ENCODE results near the gene GTF3A.

GTF3A gene

GRCh38 chr13:27401210-27401609 is 23.2 kb upstream of the GTF3A start:
- Histone ChIP-seq H3K9ac (ENCODE audit: low read length) (no peak overlapping the region), H3K36me3 (replicated peaks; ENCODE audit: insufficient read depth, low read length) (no peaks in the 10 kb centered on the region), H3K4me3 (ENCODE audit: low read length) (no peak overlapping the region), H3K9me2 (replicated peaks; ENCODE audit: insufficient read depth, low read length) (no peaks in the 10 kb centered on the region), H3K9me3 (replicated peaks; ENCODE audit: insufficient read depth, low read length) (no peaks in the 10 kb centered on the region), H2AFZ (ENCODE audit: low read length) (no peak overlapping the region), H3K4me2 (ENCODE audit: low read depth, low read length) (no peak overlapping the region), H3F3A (ENCODE audit: insufficient read depth, low read length) (no peaks in the 10 kb centered on the region), H3K27me3 (replicated peaks; ENCODE audit: insufficient read depth, low read length) (no peaks in the 10 kb centered on the region), H3K4me1 (ENCODE audit: low read length) (no peaks in the 10 kb centered on the region), H3K27ac (ENCODE audit: low read length) (no peak overlapping the region), H4K20me1 (ENCODE audit: insufficient read depth, low read length) (no peaks in the 10 kb centered on the region), H3K79me2 (ENCODE audit: low read length) (no peaks in the 10 kb centered on the region)
- no peak for DNase-seq
- no peak for TF ChIP-seq CTCF (IDR thresholded peaks at IDR 0.05; ENCODE audit: low read length)
- TF ChIP-seq EZH2phosphoT487 (IDR thresholded peaks at IDR 0.05; ENCODE audit: low read length) = no peak
- no peak for TF ChIP-seq EZH2 (optimal IDR thresholded peaks at IDR 0.05; ENCODE audit: low read depth, low read length)

GRCh38 chr13:27403203-27403678 is 21.2 kb upstream of the GTF3A start:
- no peaks in the 10 kb centered on the region for H3K9me2 ChIP-seq (replicated peaks; ENCODE audit: insufficient read depth, low read length)
- H4K20me1 ChIP-seq (ENCODE audit: insufficient read depth, low read length) = no peaks in the 10 kb centered on the region
- DNase-seq = no peak
- no peaks in the 10 kb centered on the region for H3K79me2 ChIP-seq (ENCODE audit: low read length)
- H3K27ac ChIP-seq (ENCODE audit: low read length) = no peak overlapping the region
- no peak overlapping the region for H3K9ac ChIP-seq (ENCODE audit: low read length)
- no peak overlapping the region for H3K4me2 ChIP-seq (ENCODE audit: low read depth, low read length)
- TF ChIP-seq CTCF (IDR thresholded peaks at IDR 0.05; ENCODE audit: low read length) (no peak), EZH2phosphoT487 (IDR thresholded peaks at IDR 0.05; ENCODE audit: low read length) (no peak), EZH2 (optimal IDR thresholded peaks at IDR 0.05; ENCODE audit: low read depth, low read length) (no peak)
- H3K4me1 ChIP-seq (ENCODE audit: low read length) = no peaks in the 10 kb centered on the region
- H3K36me3 ChIP-seq (replicated peaks; ENCODE audit: insufficient read depth, low read length) = no peaks in the 10 kb centered on the region
- H3K4me3 ChIP-seq (ENCODE audit: low read length) = no peak overlapping the region
- H3K9me3 ChIP-seq (replicated peaks; ENCODE audit: insufficient read depth, low read length) = no peaks in the 10 kb centered on the region
- no peaks in the 10 kb centered on the region for H3K27me3 ChIP-seq (replicated peaks; ENCODE audit: insufficient read depth, low read length)
- H3F3A ChIP-seq (ENCODE audit: insufficient read depth, low read length) = no peaks in the 10 kb centered on the region
- H2AFZ ChIP-seq (ENCODE audit: low read length) = no peak overlapping the region

GRCh38 chr13:27403727-27404385 is 20.6 kb upstream of the GTF3A start:
- no peak overlapping the region for H3K4me2 ChIP-seq (ENCODE audit: low read depth, low read length)
- TF ChIP-seq EZH2 (optimal IDR thresholded peaks at IDR 0.05; ENCODE audit: low read depth, low read length) (no peak), EZH2phosphoT487 (IDR thresholded peaks at IDR 0.05; ENCODE audit: low read length) (no peak), CTCF (IDR thresholded peaks at IDR 0.05; ENCODE audit: low read length) (no peak)
- no peaks in the 10 kb centered on the region for H3K9me2 ChIP-seq (replicated peaks; ENCODE audit: insufficient read depth, low read length)
- DNase-seq = no peak
- no peak overlapping the region for H2AFZ ChIP-seq (ENCODE audit: low read length)
- no peaks in the 10 kb centered on the region for H3K36me3 ChIP-seq (replicated peaks; ENCODE audit: insufficient read depth, low read length)
- no peak overlapping the region for H3K4me3 ChIP-seq (ENCODE audit: low read length)
- no peak overlapping the region for H3K27ac ChIP-seq (ENCODE audit: low read length)
- H3K27me3 ChIP-seq (replicated peaks; ENCODE audit: insufficient read depth, low read length) = no peaks in the 10 kb centered on the region
- H3K79me2 ChIP-seq (ENCODE audit: low read length) = no peaks in the 10 kb centered on the region
- H3K4me1 ChIP-seq (ENCODE audit: low read length) = no peaks in the 10 kb centered on the region
- no peak overlapping the region for H3K9ac ChIP-seq (ENCODE audit: low read length)
- no peaks in the 10 kb centered on the region for H3F3A ChIP-seq (ENCODE audit: insufficient read depth, low read length)
- no peaks in the 10 kb centered on the region for H4K20me1 ChIP-seq (ENCODE audit: insufficient read depth, low read length)
- H3K9me3 ChIP-seq (replicated peaks; ENCODE audit: insufficient read depth, low read length) = no peaks in the 10 kb centered on the region
